RPMI7951 (cell line): ENCODE data around the gene UCN3. TPM values are rescaled to one million over a fixed set of nuclear protein-coding genes. Genes with fewer than 3 reads are reported as not detected.

ENCODE experiments used
- DNase-seq: peaks from one replicate; pipeline ENCODE4 v3.0.0-alpha.2; 2012; ENCODE audit warnings: low read depth
- total RNA-seq: library from RNA; depleted of rRNA; stranded (reverse); fragments of >200 nt; shearing (Covaris generic); gene quantifications from 2 replicates; pipeline ENCODE4 v1.2.3, GENCODE V29; 2014; rRNA removed

UCN3 gene, protein sequence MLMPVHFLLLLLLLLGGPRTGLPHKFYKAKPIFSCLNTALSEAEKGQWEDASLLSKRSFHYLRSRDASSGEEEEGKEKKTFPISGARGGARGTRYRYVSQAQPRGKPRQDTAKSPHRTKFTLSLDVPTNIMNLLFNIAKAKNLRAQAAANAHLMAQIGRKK
- total RNA-seq = not detected in 2 replicates

GRCh38 chr10:5364890-5365338 is at the start of gene UCN3:
Gene UCN3 (plus strand): TSS chr10:5364966. CDS start chr10:5373721, 8,755 bp downstream.
- no peak for DNase-seq

DNA sequence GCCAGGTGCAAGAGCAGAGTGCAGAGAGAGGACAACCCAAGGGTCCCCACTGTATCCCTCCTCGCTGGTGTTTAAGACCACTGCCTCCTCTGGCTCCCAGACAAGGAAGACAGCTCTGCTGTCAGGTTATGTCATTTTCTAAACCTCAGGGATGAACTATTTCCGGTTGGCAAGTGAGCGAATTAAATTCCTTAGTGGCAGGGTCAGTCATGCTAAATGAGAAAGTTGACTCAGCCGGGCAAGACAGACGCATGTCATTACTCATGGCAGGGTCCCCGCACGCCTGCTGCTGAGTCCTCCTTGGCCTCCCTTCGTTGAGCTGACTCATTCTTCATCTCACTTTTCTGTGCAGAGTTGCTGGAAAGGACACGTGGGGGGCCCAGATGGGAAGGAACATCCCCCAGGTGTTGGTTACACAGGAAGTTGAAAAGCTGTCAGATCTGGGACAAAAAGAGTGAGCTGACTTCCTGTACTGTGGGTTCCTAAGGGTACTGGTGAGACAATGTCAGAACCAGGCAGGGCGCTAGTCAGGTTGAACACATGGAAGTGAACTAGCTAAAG is 47.1 kb upstream of the UCN3 start:
- peak; percentile 98 for DNase-seq

GRCh38 chr10:5318148-5318547 is 46.6 kb upstream of the UCN3 start:
- no peak for DNase-seq

DNA sequence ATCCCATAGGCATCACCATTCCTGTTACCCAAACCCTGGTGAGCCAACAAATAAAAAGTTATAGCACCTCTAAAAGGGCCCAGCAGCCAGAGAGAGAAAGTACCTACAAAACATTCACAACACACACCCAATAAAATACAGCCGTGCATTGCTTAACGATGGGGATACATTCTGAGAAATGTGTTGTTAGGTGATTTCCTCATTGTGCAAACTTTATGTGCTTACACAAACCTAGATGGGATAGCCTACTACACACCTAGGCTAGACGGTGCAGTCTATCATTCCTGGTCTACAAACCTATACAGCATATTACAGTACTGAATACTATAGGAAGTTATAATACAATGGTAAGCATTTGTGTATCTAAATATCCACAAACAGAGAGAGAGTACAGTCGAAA is 44.9 kb upstream of the UCN3 start:
- DNase-seq = no peak

GRCh38 chr10:5321273-5321672 is 43.5 kb upstream of the UCN3 start:
- DNase-seq = no peak

DNA sequence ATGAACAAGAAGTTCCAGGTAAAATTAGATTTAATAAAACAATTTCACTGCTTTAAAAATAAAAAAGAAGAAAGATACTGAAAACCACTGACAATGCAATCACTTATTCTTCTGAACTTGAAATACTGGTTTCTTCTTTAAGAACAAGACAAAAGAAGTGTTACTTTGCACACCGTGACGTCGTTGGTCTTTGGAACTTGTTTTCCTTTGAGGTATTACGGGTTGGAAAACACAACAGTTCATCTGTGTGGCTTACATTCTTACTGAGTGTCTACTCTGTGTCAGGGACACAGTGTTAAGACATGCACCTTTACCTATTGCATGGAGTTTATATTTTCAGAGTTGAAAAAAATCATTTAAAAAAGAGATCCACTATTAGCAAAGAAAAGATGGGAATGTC is 41.3 kb upstream of the UCN3 start:
- DNase-seq = no peak

DNA sequence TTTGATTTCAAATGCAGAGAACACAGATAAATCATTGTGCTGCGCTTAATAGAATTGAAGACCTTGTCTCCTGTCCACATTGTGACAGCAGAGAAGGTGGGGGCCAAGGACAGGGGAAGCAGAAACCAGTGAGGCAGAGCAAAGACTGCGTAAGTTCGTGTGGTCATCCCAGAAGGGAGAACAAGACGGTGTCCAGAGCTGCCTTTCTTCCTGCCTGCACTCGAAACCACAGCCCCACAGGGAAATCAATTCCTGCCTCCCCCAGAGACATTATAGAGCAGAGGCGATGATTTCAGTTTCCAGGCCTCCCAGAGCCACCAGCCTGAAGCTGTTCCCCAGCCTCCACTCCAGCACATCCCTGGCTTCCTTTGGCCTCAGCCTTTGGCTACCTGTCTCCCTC is 39.7 kb upstream of the UCN3 start:
- no peak for DNase-seq

GRCh38 chr10:5334196-5334880 is 30.4 kb upstream of the UCN3 start:
- no peak for DNase-seq

- no peak for DNase-seq
These were observed 26.8 kb upstream of the UCN3 start for GRCh38 chr10:5338010-5338409.

DNA sequence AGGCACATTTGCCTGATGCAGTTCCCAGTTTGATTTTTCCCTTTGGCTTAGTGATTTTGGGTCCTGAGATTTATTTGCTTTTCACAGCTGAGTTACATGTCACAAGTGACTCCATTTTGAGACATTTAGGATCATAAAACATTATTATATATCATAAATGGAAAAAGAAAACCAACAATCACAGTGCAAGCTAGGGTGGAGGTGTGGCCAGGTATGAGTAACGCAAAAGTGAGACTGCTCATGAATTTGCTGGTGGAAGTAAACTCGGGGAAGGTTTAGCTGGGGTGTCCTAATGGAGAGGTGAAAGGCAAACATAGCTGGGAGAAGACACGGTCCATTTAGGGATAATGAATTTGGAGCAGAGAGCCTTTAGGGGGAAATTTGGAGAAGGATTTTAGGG is 21.7 kb upstream of the UCN3 start:
- DNase-seq = no peak

- DNase-seq = peak; percentile 81
These were observed 21.2 kb upstream of the UCN3 start for GRCh38 chr10:5343561-5343960.

- DNase-seq = peak; percentile 51
These were observed 20.8 kb upstream of the UCN3 start for GRCh38 chr10:5343979-5344378.

DNA sequence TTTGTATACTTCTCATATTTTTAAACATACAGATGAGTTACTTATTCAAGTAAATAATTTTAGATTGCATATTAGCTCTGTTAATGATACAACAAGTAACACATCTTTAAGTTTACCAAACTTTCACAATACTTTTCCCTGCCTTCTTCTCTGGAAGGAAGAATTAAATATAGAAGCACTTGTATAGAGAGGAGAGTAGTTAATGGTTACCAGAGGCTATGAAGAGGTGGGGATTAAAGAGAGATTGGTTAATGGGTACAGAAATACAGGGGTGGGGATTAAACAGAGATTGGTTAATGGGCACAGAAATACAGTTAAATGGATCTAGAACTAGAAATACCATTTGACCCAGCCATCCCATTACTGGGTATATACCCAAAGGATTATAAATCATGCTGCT is 20.0 kb upstream of the UCN3 start:
- DNase-seq = no peak

DNA sequence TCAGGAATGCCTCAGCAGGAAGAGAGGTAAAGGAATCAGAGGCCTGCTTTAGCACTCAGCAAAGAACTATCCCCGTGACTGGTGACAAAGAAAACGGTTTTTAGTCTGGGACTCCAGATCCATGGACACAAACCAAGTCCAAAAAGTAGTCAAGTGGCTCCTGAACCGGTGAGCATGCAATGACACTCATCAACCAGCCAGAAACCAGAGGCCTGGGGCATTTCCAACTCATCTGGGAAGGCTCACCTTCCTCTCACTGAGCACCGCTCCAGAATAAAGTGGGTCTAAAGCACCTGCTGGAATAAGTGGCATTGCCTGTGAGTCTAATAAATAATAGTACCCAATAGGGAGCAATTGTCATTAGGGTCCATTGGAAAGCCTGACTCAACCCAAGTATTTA is 17.9 kb upstream of the UCN3 start:
- DNase-seq = no peak

- no peak for DNase-seq
These were observed 15.4 kb upstream of the UCN3 start for GRCh38 chr10:5349362-5349761.

DNA sequence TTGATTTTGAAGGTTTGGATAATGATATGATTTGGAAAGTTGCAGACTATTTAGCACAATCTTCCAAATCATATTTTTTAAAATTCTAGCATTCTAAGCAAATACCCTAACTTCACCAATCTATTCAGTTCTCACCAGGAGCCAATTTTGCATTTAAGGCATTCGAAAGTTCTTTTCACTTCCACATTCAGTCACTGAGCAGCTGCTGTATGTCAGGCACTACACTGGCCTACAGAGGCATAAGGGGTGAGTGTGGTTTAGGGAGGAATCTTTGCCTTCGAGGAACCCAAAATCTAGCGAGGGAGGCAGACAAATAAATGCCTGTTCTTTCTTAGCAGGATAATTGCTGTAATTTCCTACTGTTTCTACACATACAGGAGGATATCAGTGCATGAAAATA is 10.7 kb upstream of the UCN3 start:
- no peak for DNase-seq

DNA sequence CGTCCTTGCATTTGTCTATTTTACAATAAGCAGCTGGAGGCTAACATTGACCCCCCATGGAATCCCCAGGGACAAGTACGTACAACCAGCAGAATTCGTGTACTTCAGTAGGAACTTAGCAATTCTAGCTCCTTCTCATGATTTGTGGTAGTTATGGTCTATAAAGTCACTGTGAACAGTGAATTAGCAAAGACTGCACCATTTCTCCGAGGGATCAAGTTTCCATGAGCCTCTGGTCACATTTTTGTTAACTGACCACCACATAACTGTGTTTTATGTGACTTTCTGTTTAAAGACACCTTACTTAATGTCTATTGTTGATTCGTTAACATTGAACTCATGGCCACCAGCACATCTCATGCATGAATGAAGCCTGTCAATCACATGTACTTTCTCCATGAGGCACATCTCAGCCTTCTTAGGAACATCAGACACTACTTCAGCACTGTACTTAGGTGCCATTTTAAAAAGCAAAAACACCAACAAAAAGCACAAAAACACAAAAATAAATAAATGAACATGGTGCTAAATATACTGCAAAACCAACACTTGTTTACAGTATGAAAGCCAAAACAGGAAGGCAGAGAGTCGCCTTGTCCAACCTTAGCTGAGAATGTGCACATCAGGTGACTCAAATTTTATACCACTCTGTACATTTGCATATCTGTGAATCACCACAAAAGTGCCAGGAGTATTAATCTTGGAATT is 9.0 kb upstream of the UCN3 start:
- DNase-seq = no peak

- peak; percentile 31 for DNase-seq
These were observed 8.4 kb upstream of the UCN3 start for GRCh38 chr10:5356302-5356763.

- DNase-seq = no peak
These were observed 4.3 kb upstream of the UCN3 start for GRCh38 chr10:5360318-5360915.

GRCh38 chr10:5361966-5362365 is 2.8 kb upstream of the UCN3 start:
- peak; percentile 22 for DNase-seq

GRCh38 chr10:5362873-5363272 is 1.9 kb upstream of the UCN3 start:
- DNase-seq = no peak

DNA sequence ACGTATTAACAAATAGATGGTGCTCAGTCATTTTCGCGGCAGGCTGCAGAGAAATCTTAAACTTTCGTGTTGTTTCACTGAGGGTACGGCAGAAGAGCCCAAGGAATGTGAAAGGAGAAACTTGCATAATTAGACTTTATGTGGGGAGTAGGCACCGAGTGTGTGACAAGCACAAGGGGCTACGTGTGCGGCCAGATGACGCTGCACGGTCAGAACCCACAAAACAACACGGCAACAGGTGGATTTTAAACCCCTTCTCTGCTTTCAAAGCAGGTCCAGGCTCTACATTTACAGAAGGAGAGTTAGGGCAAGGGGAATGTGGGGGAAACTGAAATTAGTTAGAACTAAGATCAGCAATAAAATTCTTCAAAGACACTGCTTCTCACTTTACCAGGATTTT is 392 bp upstream of the UCN3 start:
- DNase-seq = no peak
